Activated CD4-positive, alpha-beta T cell treated with anti-CD3 and anti-CD28 coated beads, Interleukin-2, amount 10 ng/mL, durations not matched to agents 24 days and 14 days (primary cell): ENCODE measurements around the gene PRUNE2. TPM values are rescaled to one million over a fixed set of nuclear protein-coding genes. Genes with fewer than 3 reads are reported as not detected.

Experiments
- DNase-seq: peaks from one replicate; pipeline ENCODE4 v3.0.0; 2022
- H3K27ac Mint-ChIP-seq: one replicate; pipeline ENCODE4 v1.8.0; 2022; ENCODE audit warnings: mild to moderate bottlenecking, mixed read lengths
- H3K27me3 Mint-ChIP-seq: one replicate; pipeline ENCODE4 v1.8.0; 2022; ENCODE audit warnings: mixed read lengths
- H3K36me3 Mint-ChIP-seq: one replicate; pipeline ENCODE4 v1.8.0; 2022; ENCODE audit warnings: low read depth, mild to moderate bottlenecking, mixed read lengths
- H3K4me1 Mint-ChIP-seq: one replicate; pipeline ENCODE4 v1.8.0; 2021; ENCODE audit warnings: mixed read lengths
- H3K4me3 Mint-ChIP-seq: one replicate; pipeline ENCODE4 v1.8.0; 2022; ENCODE audit warnings: mild to moderate bottlenecking, moderate library complexity, mixed read lengths
- H3K9me3 Mint-ChIP-seq: one replicate; pipeline ENCODE4 v1.8.0; 2021; ENCODE audit warnings: mixed read lengths
- intact Hi-C: fragments of 100-400 bp; cut with micrococcal nuclease; formaldehyde crosslinking; loops from one replicate; pipeline ENCODE4 v1.15.1; 2023
- total RNA-seq: library from RNA; stranded (reverse); gene quantifications from 2 replicates; pipeline ENCODE4 v1.2.3, GENCODE V29; 2022

PRUNE2 gene
- total RNA-seq, 1 donor from 2014 or later: 0.40 TPM

DNA sequence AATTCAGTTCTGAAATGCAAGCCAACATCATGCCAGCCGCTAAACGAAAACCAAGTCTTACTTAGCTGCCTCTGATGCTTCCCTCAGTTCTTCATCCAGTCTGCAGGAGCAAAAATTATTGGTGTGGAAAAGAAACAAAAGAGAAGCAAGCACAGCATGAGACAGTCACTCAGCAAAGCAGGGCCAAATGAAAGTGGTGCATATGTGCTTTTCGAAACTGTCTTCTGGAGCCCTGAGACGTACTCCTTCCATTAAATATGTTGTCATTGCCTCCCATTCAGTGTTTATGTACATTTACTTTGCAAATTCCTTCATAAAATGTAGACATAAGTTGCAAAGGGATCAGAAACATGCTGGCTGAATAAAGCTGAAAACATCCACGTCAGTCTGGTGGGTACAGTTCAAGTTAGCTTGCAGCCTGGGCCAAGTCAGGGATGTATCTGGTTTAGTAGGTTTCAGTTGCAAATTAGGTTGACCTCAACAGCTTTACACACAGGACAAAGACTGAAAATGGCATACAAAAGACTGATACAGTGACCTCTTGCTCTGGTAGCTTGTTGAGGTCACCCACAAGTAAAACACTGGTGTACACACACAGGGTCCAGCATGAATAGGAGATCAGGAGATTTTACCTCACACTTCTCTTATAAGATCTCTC lies 281.4 kb downstream of the PRUNE2 start:
- H3K4me3 Mint-ChIP-seq: no peak overlapping the region
- no peak overlapping the region for H3K27ac Mint-ChIP-seq
- peaks cover 10% of the 10 kb centered on the region for H3K27me3 Mint-ChIP-seq
- no peaks in the 10 kb centered on the region for H3K36me3 Mint-ChIP-seq
- no peak for DNase-seq
- H3K9me3 Mint-ChIP-seq: no peaks in the 10 kb centered on the region
- peaks cover 7% of the 10 kb centered on the region for H3K4me1 Mint-ChIP-seq
- intact Hi-C loops: no loop called here

GRCh38 chr9:76620996-76621395 lies 284.9 kb downstream of the PRUNE2 start:
- Mint-ChIP-seq H3K4me3 (no peak overlapping the region), H3K27ac (no peak overlapping the region), H3K9me3 (no peaks in the 10 kb centered on the region), H3K4me1 (peaks cover 6% of the 10 kb centered on the region), H3K36me3 (no peaks in the 10 kb centered on the region), H3K27me3 (peaks cover 28% of the 10 kb centered on the region)
- intact Hi-C loops: no loop called here
- no peak for DNase-seq

- DNase-seq: no peak
- peaks cover 32% of the 10 kb centered on the region for H3K27me3 Mint-ChIP-seq
- peaks cover 7% of the 10 kb centered on the region for H3K4me1 Mint-ChIP-seq
- no peaks in the 10 kb centered on the region for H3K36me3 Mint-ChIP-seq
- no peaks in the 10 kb centered on the region for H3K9me3 Mint-ChIP-seq
- no peak overlapping the region for H3K27ac Mint-ChIP-seq
- H3K4me3 Mint-ChIP-seq: no peak overlapping the region
- intact Hi-C loops: no loop called here
Measured at GRCh38 chr9:76620581-76620980, 285.3 kb downstream of the PRUNE2 start.

DNA sequence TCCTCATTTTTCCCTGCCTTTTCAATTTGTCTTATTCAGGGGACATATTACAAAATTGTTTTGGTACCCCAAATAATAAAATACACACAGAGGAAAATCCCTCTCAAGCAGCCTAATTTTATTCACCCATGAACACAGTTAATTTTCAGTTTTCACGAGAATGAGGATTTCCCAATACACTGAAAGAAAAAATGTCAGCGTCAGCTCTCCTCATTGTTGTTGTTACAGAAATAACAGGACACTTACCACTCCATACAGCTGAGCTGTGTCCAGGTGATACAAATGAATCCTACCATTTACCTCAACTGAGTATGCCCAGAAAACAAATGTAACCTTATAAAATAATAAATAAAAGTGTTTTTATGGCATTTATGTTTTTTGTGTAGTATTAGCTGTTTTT lies 286.3 kb downstream of the PRUNE2 start:
- H3K27ac Mint-ChIP-seq: no peak overlapping the region
- H3K27me3 Mint-ChIP-seq: peaks cover 41% of the 10 kb centered on the region

GRCh38 chr9:76619197-76619596 lies 286.7 kb downstream of the PRUNE2 start:
- Mint-ChIP-seq H3K27ac (no peak overlapping the region), H3K4me3 (no peak overlapping the region), H3K9me3 (no peaks in the 10 kb centered on the region), H3K4me1 (peaks cover 17% of the 10 kb centered on the region), H3K27me3 (peaks cover 42% of the 10 kb centered on the region), H3K36me3 (no peaks in the 10 kb centered on the region)
- no peak for DNase-seq
- intact Hi-C loops: no loop called here

More for the DNA sequence above, 286.3 kb downstream of the PRUNE2 start:
- no peak overlapping the region for H3K4me3 Mint-ChIP-seq
- peaks cover 16% of the 10 kb centered on the region for H3K4me1 Mint-ChIP-seq
- intact Hi-C loops: no loop called here
- H3K9me3 Mint-ChIP-seq: no peaks in the 10 kb centered on the region
- no peak for DNase-seq
- no peaks in the 10 kb centered on the region for H3K36me3 Mint-ChIP-seq

- no peaks in the 10 kb centered on the region for H3K36me3 Mint-ChIP-seq
- intact Hi-C loops: no loop called here
- H3K27me3 Mint-ChIP-seq: peaks cover 42% of the 10 kb centered on the region
Measured at GRCh38 chr9:76618762-76619161, 287.2 kb downstream of the PRUNE2 start.

DNA sequence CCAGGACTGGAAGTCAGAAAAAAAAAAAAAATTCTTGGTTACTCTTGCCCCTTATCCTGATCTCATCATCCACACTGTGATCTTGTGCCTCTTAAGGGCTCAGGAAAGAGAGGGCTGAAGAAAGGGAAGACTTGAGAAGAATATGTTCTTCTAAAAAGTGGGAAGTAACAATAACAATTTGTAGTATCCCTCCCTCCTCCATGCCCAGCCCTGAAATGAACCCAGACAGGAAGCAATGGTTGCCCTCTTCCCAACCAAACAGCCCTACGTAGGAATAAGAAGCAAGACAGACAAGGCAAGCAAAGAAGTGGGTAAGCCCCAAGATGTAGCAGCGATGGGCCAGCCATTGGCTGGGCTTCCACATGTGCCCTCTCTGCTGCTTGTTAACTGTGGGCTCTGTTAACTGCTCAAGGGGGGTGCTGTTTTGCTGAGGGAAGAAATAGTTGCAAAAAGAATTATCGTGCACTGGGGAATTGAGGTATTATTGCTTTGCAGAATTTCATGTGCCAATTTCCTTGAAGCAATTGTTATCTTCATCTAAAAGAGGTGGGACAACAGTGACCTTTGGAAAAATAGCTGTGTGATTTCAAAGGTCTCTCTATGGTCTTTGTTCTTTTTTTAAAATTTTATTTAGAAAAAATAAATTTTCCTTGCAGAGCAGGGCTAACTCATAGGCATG lies 288.3 kb downstream of the PRUNE2 start:
- no peak overlapping the region for H3K4me3 Mint-ChIP-seq
- intact Hi-C loops: no loop called here
- no peak for DNase-seq
- no peaks in the 10 kb centered on the region for H3K9me3 Mint-ChIP-seq
- H3K27me3 Mint-ChIP-seq: peaks cover 42% of the 10 kb centered on the region
- H3K36me3 Mint-ChIP-seq: no peaks in the 10 kb centered on the region
- no peak overlapping the region for H3K27ac Mint-ChIP-seq
- H3K4me1 Mint-ChIP-seq: peaks cover 17% of the 10 kb centered on the region

More at GRCh38 chr9:76618762-76619161, 287.2 kb downstream of the PRUNE2 start:
- Mint-ChIP-seq H3K4me3 (no peak overlapping the region), H3K9me3 (no peaks in the 10 kb centered on the region), H3K4me1 (peaks cover 17% of the 10 kb centered on the region), H3K27ac (no peak overlapping the region)
- DNase-seq: no peak

DNA sequence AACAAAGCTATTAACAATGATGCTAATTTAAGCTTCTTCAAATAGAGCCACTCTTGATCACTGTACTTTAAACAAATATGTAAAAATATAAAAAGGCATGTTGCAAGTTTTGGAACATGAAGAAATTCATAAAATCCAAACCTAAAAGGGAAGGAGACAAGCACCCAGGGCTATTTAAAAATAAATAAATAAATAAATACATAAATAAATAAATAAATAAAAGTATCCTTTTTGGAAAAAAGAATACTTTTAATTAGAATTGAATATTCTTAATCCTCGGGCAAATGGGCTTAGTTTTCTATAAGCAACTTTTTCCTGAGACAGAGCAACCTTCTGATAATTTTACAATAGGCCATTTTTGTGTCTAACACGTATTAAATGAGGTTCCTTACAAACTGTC lies 289.1 kb downstream of the PRUNE2 start:
- Mint-ChIP-seq H3K27me3 (peaks cover 39% of the 10 kb centered on the region), H3K4me3 (no peak overlapping the region), H3K36me3 (no peaks in the 10 kb centered on the region), H3K4me1 (peaks cover 17% of the 10 kb centered on the region), H3K9me3 (no peaks in the 10 kb centered on the region), H3K27ac (no peak overlapping the region)
- DNase-seq: no peak
- intact Hi-C loops: no loop called here

DNA sequence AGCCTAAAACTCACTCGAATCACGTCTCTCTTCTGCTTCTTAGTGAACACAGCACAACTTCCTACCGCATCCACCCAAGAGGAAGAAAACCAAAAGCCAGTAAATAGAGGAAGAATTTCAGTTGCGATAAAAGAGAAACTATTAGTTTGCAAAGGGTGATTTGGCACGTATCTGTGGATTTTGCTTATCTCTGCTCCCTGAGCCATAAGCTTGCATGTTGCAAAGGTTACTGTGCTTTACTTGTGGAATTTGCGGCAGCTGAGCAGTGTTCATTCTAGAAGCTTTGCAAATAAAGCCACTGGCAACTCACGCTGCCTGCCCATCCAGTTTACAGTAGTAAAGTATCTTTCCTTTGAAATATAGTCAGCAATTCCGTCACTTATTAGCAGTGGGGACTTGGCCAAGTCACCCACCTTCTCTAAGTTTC lies 290.7 kb downstream of the PRUNE2 start:
- peak overlapping the region; percentile 71 for H3K4me3 Mint-ChIP-seq
- DNase-seq: no peak
- H3K4me1 Mint-ChIP-seq: peaks cover 11% of the 10 kb centered on the region
- no peaks in the 10 kb centered on the region for H3K36me3 Mint-ChIP-seq
- H3K9me3 Mint-ChIP-seq: no peaks in the 10 kb centered on the region
- H3K27me3 Mint-ChIP-seq: peaks cover 39% of the 10 kb centered on the region
- no peak overlapping the region for H3K27ac Mint-ChIP-seq
- intact Hi-C loops: no loop called here

GRCh38 chr9:76613974-76614373 lies 291.9 kb downstream of the PRUNE2 start:
- Mint-ChIP-seq H3K4me1 (peaks cover 11% of the 10 kb centered on the region), H3K4me3 (no peak overlapping the region), H3K27me3 (peaks cover 34% of the 10 kb centered on the region), H3K9me3 (no peaks in the 10 kb centered on the region), H3K27ac (no peak overlapping the region), H3K36me3 (no peaks in the 10 kb centered on the region)
- DNase-seq: no peak
- intact Hi-C loops: no loop called here

DNA sequence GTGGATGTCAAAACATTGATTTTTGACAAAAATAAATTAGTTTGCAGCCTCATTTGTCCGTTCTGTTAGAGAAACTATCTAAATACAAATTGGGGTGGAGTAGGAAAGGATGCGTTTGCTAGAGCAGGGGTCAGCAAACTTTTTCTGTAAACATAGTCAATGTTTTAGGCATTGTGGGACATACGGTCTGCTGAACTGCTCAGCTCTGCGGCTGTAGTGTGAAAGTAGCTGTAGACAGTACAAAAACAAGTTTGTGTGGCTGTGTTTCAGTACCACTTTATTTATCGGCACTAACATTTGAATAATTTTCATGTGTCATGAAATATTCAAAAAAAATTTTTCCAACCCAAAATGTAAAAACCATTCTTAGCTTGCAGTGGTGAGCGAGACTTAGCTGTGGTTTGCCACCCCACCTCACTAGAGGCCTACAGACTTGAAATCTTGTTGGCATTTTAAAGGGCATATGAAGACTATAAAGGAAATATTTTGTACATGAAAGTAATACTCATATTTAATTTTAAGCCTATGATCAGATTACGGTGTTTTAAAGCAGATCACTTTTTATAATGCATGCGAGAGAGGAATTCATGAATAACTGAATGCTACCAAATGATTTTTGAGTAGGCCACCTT lies 292.6 kb downstream of the PRUNE2 start:
- Mint-ChIP-seq H3K9me3 (no peaks in the 10 kb centered on the region), H3K4me1 (peaks cover 11% of the 10 kb centered on the region), H3K27me3 (peaks cover 30% of the 10 kb centered on the region), H3K36me3 (no peaks in the 10 kb centered on the region), H3K27ac (no peak overlapping the region), H3K4me3 (no peak overlapping the region)
- no peak for DNase-seq
- intact Hi-C loops: no loop called here

DNA sequence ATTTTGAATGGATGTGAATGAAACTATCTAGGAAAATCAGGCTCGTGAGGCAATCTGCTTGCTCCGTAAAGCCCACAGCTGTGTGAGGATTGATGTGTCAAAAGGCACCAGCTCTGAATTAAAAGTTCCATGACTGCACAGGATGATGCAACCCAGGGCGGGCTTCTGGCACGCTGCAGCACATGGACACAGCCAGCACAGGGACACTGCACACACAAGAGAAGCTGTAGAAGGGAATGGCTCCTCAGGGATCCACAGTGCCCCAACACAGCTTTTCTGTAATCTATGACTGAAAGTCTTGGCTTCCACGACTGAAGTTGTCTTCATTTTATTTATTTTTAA lies 295.9 kb downstream of the PRUNE2 start:
- Mint-ChIP-seq H3K4me3 (no peak overlapping the region), H3K9me3 (no peaks in the 10 kb centered on the region), H3K27me3 (peaks cover 22% of the 10 kb centered on the region), H3K4me1 (peaks cover 4% of the 10 kb centered on the region), H3K27ac (no peak overlapping the region), H3K36me3 (no peaks in the 10 kb centered on the region)
- intact Hi-C loops: no loop called here
- no peak for DNase-seq

- DNase-seq: no peak
- intact Hi-C loops: no loop called here
- peaks cover 18% of the 10 kb centered on the region for H3K27me3 Mint-ChIP-seq
- H3K36me3 Mint-ChIP-seq: no peaks in the 10 kb centered on the region
- no peaks in the 10 kb centered on the region for H3K9me3 Mint-ChIP-seq
- no peak overlapping the region for H3K27ac Mint-ChIP-seq
- H3K4me1 Mint-ChIP-seq: no peaks in the 10 kb centered on the region
- H3K4me3 Mint-ChIP-seq: no peak overlapping the region
Measured at GRCh38 chr9:76609285-76610010, 296.5 kb downstream of the PRUNE2 start.
